Muscle layer of duodenum (tissue), 2 donors: ENCODE data around the gene TMEM163.

Source experiments
- H3K27ac ChIP-seq: one replicate; pipeline ENCODE4 v1.7.0; 2013; ENCODE audit warnings: mild to moderate bottlenecking, low read length
- H3K27me3 ChIP-seq: one replicate; pipeline ENCODE4 v1.7.0; 2013; ENCODE audit warnings: low read depth, mild to moderate bottlenecking, control low read depth, low read length
- H3K36me3 ChIP-seq, 2 donors: one replicate each; pipeline ENCODE4 v1.7.0; 2013; ENCODE audit warnings: low read length in 2 of 2, control low read depth in 1 of 2, mild to moderate bottlenecking in 1 of 2; ENCODE audit not compliant: insufficient read depth in 2 of 2, control insufficient read depth in 1 of 2
- H3K4me1 ChIP-seq, 2 donors: one replicate each; pipeline ENCODE4 v1.7.0; 2013; ENCODE audit warnings: low read length in 2 of 2, mild to moderate bottlenecking in 2 of 2, control low read depth in 1 of 2, moderate library complexity in 1 of 2; ENCODE audit not compliant: insufficient read depth in 2 of 2, control insufficient read depth in 1 of 2
- H3K4me3 ChIP-seq, 2 donors: one replicate each; pipeline ENCODE4 v1.7.0; 2013; ENCODE audit warnings: low read length in 2 of 2, low read depth in 1 of 2, mild to moderate bottlenecking in 1 of 2
- H3K9me3 ChIP-seq, 2 donors: one replicate each; pipeline ENCODE4 v1.7.0; 2013; ENCODE audit warnings: low read length in 2 of 2, control low read depth in 1 of 2, mild to moderate bottlenecking in 1 of 2; ENCODE audit not compliant: control insufficient read depth in 1 of 2
- donor health status: healthy.

The TMEM163 gene

GRCh38 chr2:134410006-134410405 is 308.8 kb downstream of the TMEM163 start:
- no peaks in the 10 kb centered on the region for H3K27me3 ChIP-seq
- no peak overlapping the region for H3K27ac ChIP-seq
- peaks cover 5 to 35% of the 10 kb centered on the region in 2 donors for H3K4me1 ChIP-seq
- no peaks in the 10 kb centered on the region for H3K9me3 ChIP-seq
- H3K4me3 ChIP-seq = no peak overlapping the region
- H3K36me3 ChIP-seq = peaks cover 0 to 8% of the 10 kb centered on the region in 2 donors

GRCh38 chr2:134408791-134409190 is 310.0 kb downstream of the TMEM163 start:
- H3K27ac ChIP-seq = no peak overlapping the region
- H3K27me3 ChIP-seq = no peaks in the 10 kb centered on the region
- H3K36me3 ChIP-seq = peaks cover 0 to 13% of the 10 kb centered on the region in 2 donors
- H3K9me3 ChIP-seq = no peaks in the 10 kb centered on the region
- peaks cover 5 to 35% of the 10 kb centered on the region in 2 donors for H3K4me1 ChIP-seq
- no peak overlapping the region for H3K4me3 ChIP-seq

DNA sequence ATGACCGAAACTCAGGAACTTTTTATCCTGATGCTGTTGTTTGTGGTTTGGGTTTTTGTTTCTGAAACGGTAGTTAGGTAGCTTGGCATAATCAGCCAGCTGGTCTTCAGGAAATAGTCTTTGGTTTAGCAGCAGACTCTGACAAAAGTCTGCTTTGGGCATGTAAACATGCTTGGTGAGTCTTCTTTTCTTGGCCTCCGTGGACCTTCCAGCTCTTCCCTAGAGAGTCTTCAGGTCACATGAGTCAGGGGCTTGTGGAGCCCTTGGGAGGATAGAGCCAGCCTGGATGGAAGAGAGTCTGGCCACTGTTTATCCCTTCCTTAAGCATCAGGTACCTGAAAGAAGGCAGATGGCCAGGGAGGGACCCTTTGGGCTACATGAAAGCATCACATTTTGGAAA is 310.4 kb downstream of the TMEM163 start:
- Histone ChIP-seq H3K27ac (no peak overlapping the region), H3K27me3 (no peaks in the 10 kb centered on the region), H3K9me3 (no peaks in the 10 kb centered on the region), H3K4me3 (no peak overlapping the region), H3K36me3 (peaks cover 0 to 13% of the 10 kb centered on the region in 2 donors), H3K4me1 (peaks cover 5 to 35% of the 10 kb centered on the region in 2 donors)

- no peaks in the 10 kb centered on the region for H3K27me3 ChIP-seq
- no peak overlapping the region for H3K27ac ChIP-seq
- no peak overlapping the region for H3K4me3 ChIP-seq
- H3K36me3 ChIP-seq = peaks cover 0 to 17% of the 10 kb centered on the region in 2 donors
- no peaks in the 10 kb centered on the region for H3K9me3 ChIP-seq
- peaks cover 6 to 35% of the 10 kb centered on the region in 2 donors for H3K4me1 ChIP-seq
These were observed 311.5 kb downstream of the TMEM163 start for GRCh38 chr2:134407154-134407890.

GRCh38 chr2:134406736-134407135 is 312.1 kb downstream of the TMEM163 start:
- Histone ChIP-seq H3K36me3 (peaks cover 0 to 17% of the 10 kb centered on the region in 2 donors), H3K4me1 (peaks cover 7 to 30% of the 10 kb centered on the region in 2 donors), H3K9me3 (no peaks in the 10 kb centered on the region), H3K27me3 (no peaks in the 10 kb centered on the region), H3K27ac (no peak overlapping the region), H3K4me3 (no peak overlapping the region)

- no peaks in the 10 kb centered on the region for H3K9me3 ChIP-seq
- no peaks in the 10 kb centered on the region for H3K27me3 ChIP-seq
- H3K4me3 ChIP-seq = no peak overlapping the region
- peaks cover 0 to 17% of the 10 kb centered on the region in 2 donors for H3K36me3 ChIP-seq
- H3K27ac ChIP-seq = no peak overlapping the region
- peaks cover 4 to 25% of the 10 kb centered on the region in 2 donors for H3K4me1 ChIP-seq
These were observed 312.5 kb downstream of the TMEM163 start for GRCh38 chr2:134406311-134406710.
